ENCODE results near the gene GAB3.
"Not testable (repeated sequence)": the region's sequence is repeated elsewhere in the genome, so short reads cannot be mapped to it uniquely, and the experiment has no call there.

Gene GAB3

DNA sequence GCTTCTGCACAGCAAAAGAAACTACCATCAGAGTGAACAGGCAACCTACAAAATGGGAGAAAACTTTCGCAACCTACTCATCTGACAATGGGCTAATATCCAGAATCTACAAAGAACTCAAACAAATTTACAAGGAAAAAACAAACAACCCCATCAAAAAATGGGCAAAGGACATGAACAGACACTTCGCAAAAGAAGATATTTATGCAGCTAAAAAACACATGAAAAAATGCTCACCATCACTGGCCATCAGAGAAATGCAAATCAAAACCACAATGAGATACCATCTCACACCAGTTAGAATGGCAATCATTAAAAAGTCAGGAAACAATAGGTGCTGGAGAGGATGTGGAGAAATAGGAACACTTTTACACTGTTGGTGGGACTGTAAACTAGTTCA, 60.4 kb downstream of the GAB3 start:
- DNase-seq; in situ Hi-C loops (cut with MboI; ENCODE audit: low pct_unique_long_range_greater_than_20kb, low sequenced_read_pairs): not testable (repeated sequence)

- DNase-seq; in situ Hi-C loops (cut with MboI; ENCODE audit: low pct_unique_long_range_greater_than_20kb, low sequenced_read_pairs): not testable (repeated sequence)
Observed at GRCh38 chrX:154672084-154672483, 78.8 kb downstream of the GAB3 start.

DNA sequence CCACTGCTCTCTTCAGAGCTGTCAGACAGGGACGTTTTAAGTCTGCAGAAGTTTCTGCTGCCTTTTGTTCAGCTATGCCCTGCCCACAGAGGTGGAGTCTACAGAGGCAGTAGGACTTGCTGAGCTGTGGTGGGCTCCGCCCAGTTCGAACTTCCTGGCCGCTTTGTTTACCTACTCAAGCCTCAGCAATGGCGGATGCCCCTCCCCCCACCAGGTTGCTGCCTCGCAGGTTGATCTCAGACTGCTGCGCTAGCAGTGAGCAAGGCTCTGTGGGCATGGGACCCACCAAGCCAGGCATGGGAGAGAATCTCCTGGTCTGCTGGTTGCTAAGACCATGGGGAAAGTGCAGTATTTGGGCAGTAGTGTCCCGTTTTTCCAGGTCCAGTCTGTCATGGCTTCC, 80.0 kb downstream of the GAB3 start:
- DNase-seq; in situ Hi-C loops (cut with MboI; ENCODE audit: low pct_unique_long_range_greater_than_20kb, low sequenced_read_pairs): not testable (repeated sequence)

DNA sequence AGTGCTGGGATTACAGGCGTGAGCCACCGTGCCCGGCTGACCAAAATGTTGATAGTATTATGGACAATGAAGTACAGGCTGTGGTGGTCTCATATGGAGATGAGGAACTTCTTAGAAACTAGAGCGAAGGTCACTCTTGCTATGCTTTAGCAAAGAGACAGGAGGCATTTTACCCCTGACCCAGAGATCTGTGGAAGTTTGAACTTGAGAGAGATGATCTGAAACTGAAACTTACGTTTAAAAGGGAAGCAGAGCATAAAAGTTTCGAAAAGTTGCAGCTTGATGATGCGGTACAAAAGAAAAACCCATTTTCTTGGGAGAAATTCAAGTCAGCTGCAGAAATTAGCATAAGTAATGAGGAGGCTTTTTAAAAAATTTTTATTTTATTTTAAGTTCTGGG, 89.0 kb downstream of the GAB3 start:
- in situ Hi-C loops (cut with MboI; ENCODE audit: low pct_unique_long_range_greater_than_20kb, low sequenced_read_pairs), result no loop called here
- DNase-seq, result no peak

- in situ Hi-C loops (cut with MboI; ENCODE audit: low pct_unique_long_range_greater_than_20kb, low sequenced_read_pairs), result no loop called here
- no peak for DNase-seq
Observed at GRCh38 chrX:154661170-154661569, 89.7 kb downstream of the GAB3 start.

GRCh38 chrX:154660541-154660940, 90.3 kb downstream of the GAB3 start:
- in situ Hi-C loops (cut with MboI; ENCODE audit: low pct_unique_long_range_greater_than_20kb, low sequenced_read_pairs), result no loop called here
- no peak for DNase-seq

GRCh38 chrX:154658957-154659356, 91.9 kb downstream of the GAB3 start:
- in situ Hi-C loops (cut with MboI; ENCODE audit: low pct_unique_long_range_greater_than_20kb, low sequenced_read_pairs), result no loop called here

GRCh38 chrX:154658187-154658586, 92.7 kb downstream of the GAB3 start:
- no peak for DNase-seq

More at GRCh38 chrX:154658957-154659356, 91.9 kb downstream of the GAB3 start:
- no peak for DNase-seq

GRCh38 chrX:154657226-154657805, 93.6 kb downstream of the GAB3 start:
- in situ Hi-C loops (cut with MboI; ENCODE audit: low pct_unique_long_range_greater_than_20kb, low sequenced_read_pairs), result no loop called here
- DNase-seq, result no peak

More at GRCh38 chrX:154658187-154658586, 92.7 kb downstream of the GAB3 start:
- in situ Hi-C loops (cut with MboI; ENCODE audit: low pct_unique_long_range_greater_than_20kb, low sequenced_read_pairs), result no loop called here

GRCh38 chrX:154655786-154656185, 95.1 kb downstream of the GAB3 start:
- in situ Hi-C loops (cut with MboI; ENCODE audit: low pct_unique_long_range_greater_than_20kb, low sequenced_read_pairs), result no loop called here
- DNase-seq, result no peak

- no peak for DNase-seq
- in situ Hi-C loops (cut with MboI; ENCODE audit: low pct_unique_long_range_greater_than_20kb, low sequenced_read_pairs), result no loop called here
Observed at GRCh38 chrX:154655346-154655745, 95.5 kb downstream of the GAB3 start.

- in situ Hi-C loops (cut with MboI; ENCODE audit: low pct_unique_long_range_greater_than_20kb, low sequenced_read_pairs), result no loop called here
Observed at GRCh38 chrX:154654925-154655324, 96.0 kb downstream of the GAB3 start.

GRCh38 chrX:154654372-154654771, 96.5 kb downstream of the GAB3 start:
- DNase-seq, result no peak
- in situ Hi-C loops (cut with MboI; ENCODE audit: low pct_unique_long_range_greater_than_20kb, low sequenced_read_pairs), result no loop called here

More at GRCh38 chrX:154654925-154655324, 96.0 kb downstream of the GAB3 start:
- no peak for DNase-seq

DNA sequence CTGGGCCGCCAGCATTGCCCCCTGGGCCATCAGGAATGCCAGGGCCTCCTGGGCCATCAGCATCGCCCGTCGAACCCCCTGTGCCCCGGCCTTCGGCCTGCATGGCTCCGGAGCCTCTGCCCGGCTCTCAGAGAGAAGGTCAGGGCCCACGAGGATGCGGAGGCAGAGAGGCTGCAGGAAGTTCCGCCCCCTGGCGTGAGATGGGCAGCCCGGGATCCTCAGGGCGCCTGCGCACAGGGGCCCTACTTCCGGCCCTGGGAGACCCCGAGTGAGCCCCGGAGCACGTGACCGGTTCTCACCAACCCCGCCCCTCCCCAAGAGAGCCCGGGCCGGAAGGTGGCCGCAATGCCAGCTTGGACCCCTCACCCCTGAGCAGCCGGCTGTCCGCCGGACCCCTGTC, 97.5 kb downstream of the GAB3 start, which contains the start of gene CTAG2:
TSS of gene CTAG2 (minus strand) at position 167 of the 400 bp plus-strand sequence. CDS start at position 103, 64 bp downstream.
- in situ Hi-C loops (cut with MboI; ENCODE audit: low pct_unique_long_range_greater_than_20kb, low sequenced_read_pairs); DNase-seq: not testable (repeated sequence)

DNA sequence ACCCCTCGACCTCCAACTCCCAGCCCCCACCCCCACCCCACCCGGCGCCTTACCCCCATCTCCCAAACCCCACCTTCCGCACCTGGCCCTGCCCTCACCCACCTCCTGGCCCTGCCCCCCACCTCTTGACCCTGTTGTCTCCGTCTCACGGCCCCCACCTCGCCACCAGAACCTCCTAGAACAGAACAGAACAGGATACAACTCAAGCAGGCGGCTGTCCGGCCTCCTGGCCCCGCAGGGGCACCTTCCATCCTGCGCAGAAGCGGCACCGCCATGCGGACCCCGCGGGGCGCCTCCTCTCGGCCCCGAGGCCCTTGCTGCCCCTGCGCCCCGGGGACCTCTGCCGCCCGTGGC, 97.9 kb downstream of the GAB3 start:
- in situ Hi-C loops (cut with MboI; ENCODE audit: low pct_unique_long_range_greater_than_20kb, low sequenced_read_pairs), result no loop called here
- no peak for DNase-seq

GRCh38 chrX:154652311-154653047, 98.4 kb downstream of the GAB3 start:
- in situ Hi-C loops (cut with MboI; ENCODE audit: low pct_unique_long_range_greater_than_20kb, low sequenced_read_pairs), result no loop called here
- no peak for DNase-seq

- no peak for DNase-seq
- in situ Hi-C loops (cut with MboI; ENCODE audit: low pct_unique_long_range_greater_than_20kb, low sequenced_read_pairs), result no loop called here
Observed at GRCh38 chrX:154650221-154650510, 100.7 kb downstream of the GAB3 start.

- DNase-seq, result no peak
- in situ Hi-C loops (cut with MboI; ENCODE audit: low pct_unique_long_range_greater_than_20kb, low sequenced_read_pairs), result no loop called here
Observed at GRCh38 chrX:154649503-154650220, 101.2 kb downstream of the GAB3 start.

GRCh38 chrX:154648931-154649330, 101.9 kb downstream of the GAB3 start:
- in situ Hi-C loops (cut with MboI; ENCODE audit: low pct_unique_long_range_greater_than_20kb, low sequenced_read_pairs), result no loop called here
- DNase-seq, result no peak

GRCh38 chrX:154645745-154646378, 105.0 kb downstream of the GAB3 start:
- in situ Hi-C loops (cut with MboI; ENCODE audit: low pct_unique_long_range_greater_than_20kb, low sequenced_read_pairs); DNase-seq: not testable (repeated sequence)

All from KBM-7 (cell line).